Stimulated activated CD8-positive, alpha-beta memory T cell treated with anti-CD3 and anti-CD28 coated beads, Interleukin-2, amount 100 ng/mL, for 48 hours (primary cell): ENCODE results near the gene CORO2B.

Experiments
- DNase-seq, 2 donors: peaks; one replicate each; pipeline ENCODE4 v3.0.0-alpha.2; 2020; ENCODE audit warnings: low read depth in 2 of 2

The CORO2B gene

DNA sequence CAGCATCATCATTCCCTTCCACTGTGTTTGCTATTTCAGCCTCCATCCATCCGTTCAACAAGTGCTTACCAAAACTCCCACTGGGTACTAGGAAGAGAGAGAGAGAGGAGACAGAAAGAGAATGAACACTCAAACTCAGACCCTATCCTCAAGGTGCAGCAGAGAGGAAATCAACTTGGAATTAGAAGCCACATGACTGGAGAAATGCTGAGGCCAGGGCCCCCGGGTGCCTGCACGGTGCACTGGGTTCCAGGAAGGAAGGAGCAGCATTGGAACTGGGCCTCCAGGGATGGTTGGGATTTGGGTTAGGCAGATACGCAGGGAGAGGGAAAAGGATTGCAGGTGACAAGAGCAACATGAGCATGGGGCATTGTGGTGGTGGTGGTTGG, 30.0 kb downstream of the CORO2B start:
- DNase-seq: no peak

DNA sequence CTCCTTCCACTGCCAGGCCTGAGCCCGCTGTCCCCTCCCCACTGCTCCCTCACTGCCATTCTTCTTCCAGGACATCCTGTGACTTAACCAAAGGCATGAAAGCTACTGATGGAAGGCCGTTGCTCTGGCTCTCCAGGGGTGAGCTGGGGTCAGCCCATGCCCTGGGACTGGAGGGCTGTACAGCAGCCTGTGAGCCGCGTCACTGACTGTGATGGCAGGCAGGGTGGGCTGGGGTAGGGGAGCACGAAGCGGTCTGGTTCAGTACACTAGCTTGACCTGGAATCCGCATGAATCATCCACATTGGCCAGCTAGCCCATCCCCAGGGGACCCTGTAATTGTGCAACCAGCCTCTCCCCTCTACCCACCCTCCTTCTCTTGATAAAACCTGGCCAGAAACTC, 30.8 kb downstream of the CORO2B start:
- DNase-seq: no peak

DNA sequence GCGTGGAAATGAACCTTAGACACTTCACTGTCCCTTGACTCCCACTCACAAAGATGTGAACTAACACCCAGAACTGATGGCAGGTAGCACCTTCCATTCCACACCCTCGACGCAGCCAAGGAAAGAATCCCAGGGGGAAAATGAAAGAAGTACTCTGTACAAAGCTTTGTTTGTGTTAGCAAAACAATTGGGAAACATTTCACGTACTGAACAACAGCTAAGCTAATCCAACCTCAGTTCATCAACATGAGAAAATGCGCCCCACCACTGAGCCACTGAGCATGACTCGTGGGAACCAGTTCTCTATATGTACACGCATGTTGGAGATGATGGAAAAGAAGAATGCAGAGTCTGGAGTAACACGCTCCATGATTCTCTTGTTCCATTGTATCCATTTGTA, 32.0 kb downstream of the CORO2B start:
- DNase-seq: no peak

DNA sequence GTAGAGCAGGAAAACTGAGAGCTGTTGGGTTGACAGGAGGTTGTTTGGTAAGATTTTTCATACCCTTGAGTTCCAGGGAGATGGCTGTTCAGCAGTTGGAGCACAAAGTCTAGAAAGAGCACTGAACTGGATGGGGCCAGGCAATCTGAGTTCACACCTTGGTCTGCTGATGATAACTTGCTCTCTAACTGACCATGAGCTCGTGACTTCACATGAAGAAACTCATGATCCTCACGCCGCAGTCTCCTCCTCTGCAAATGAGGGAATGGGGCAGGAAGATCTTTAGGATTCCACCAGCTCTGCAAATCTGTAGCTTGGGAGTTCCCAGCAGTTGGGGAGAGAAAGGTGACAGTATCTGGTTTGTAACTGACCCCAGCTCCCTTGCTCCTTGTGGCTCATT, 33.7 kb downstream of the CORO2B start:
- no peak for DNase-seq

DNA sequence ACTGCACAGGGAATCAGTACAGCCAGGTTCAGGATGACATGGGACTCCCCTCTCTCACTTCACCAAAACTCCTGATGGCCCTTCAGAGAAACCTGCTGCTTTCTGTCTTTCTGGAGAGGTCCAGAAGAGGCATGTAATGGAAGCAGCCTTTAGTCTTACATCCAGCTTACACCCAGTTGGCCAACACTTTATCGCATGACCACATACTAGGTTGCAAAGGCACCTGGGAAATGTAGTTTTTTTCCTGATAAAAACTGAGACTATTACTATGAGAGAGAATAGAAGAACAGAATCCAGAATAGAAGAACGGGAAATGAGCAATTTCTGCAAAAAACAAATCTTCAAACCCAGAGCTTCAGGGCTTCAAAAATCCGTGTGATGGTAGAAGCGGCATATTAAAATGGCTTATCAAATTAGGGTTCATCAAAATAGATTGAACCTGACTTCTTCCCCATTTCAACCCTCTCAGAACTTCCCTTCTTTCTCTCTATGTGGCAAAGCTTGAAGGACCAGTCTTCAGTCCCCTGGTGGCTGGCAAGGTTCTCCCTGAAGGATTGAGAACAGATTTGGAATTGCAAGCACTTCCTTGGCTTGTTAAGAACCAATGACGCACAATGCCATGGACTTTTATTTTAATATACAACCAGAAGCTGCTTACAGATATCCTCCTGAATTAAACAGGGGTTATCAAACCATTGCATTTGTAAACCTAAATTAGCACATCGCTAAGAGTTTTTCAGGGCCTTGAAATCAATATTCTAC, 34.4 kb downstream of the CORO2B start:
- DNase-seq: no peak

DNA sequence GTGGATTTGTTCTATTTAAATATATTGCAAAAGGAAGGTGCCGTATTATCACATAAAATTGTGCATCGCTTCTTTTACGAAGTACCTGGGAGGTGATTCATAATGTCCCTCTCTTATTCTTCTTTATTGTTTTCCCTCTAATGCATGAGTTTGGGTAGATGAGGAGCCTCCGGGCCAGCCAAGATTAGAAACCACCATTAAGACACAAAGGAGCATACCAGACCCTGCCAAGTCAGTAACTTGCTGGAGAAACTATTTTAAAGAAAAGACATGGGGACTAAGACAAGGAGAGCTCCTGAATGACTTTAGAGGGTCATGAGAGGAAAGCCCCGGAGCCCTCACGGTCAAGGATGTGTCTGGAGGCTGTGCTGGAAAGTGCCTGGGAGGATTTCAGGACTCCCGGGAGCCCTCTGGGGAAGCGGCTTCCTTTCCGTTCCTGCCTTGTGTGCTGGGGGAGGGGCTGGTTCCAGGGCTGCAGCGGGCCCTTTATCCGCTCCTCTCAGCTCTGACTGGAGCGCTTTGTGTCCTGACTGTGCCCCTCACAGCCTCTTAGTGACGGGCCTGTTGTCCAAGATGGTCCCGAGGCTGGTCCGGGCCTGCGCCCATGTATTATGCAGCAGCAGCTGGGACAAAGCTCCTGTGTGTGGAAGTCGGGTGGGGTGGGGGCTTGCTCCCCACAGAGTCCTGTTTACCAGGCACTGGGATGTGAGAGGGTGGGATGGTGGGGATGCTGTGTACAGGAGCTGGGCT, 35.7 kb downstream of the CORO2B start:
- DNase-seq: no peak

DNA sequence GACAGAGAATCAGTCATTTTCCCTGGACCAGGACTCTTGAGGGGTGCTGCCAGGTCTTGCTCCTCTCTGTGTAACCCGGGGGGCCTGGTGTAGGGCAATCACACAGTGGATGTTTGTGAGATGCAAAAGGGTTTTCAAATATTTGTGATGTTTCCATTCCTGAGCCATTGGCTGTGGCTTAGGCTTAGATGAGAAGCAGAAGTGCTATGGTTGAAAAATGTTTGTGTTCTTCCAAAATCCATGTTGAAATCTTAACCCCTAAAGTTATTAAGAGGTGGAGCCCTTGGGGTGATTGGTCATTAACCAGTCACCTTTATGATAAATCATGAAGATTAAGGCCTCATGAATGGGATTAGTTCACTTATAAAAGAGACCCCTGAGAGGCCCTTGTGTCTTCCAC, 36.5 kb downstream of the CORO2B start:
- DNase-seq: no peak

DNA sequence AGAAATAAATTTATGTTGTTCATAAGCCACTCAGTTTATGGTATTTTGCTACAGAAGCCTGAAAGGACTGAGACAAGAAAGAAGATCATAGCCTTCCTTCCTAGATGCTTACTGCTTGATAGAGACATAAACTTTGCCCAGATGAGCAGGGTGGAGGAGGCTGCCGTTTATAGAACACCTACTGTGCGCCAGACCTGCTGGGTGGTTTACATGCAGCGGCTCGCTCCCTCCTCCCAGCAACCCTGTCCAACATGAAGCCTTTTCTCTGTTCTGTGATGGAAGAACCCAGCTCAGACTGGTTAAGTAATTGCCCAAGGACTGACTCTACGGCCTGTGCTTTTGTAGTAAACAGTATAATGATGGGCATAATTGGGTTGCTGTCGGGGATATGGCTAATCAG, 37.0 kb downstream of the CORO2B start:
- no peak for DNase-seq

DNA sequence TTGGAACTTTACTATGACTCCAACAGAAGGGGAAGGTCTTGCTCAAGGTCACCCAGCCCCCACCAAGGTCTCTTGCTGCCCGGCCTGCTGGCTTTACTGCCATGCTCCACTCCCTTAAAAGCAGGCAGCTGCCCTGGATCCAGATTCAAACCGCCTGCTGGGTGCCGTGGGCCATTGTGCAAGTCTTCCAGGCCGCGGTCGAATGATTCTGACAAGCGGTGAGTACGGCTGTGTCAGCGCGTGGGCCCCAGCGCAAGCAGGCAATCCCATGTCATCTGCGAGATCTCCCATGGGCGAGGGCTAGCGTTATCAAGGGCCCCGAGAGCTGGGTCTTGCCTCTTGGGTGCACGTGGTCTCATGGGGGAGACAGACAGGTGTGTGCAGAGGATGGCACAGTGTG, 37.6 kb downstream of the CORO2B start:
- DNase-seq: no peak

DNA sequence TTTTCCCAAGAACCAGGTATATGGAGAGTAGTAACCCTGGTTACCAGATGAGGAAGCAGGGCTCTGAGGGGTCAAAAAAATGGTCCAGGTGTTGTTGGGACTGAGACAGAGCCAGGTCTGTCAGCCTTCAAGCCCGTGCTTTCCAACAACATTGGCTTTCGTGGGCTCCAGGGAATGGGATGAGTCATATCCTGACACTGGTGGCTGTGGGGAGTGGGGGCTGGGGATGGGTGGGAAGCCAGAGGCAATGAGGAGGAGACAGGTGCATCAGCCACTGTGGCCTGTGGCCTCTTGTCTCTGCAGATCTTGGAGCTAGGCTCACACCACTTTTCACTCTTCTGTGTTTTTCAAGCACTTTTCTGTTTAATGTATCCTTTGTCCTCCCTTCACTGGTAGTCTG, 38.2 kb downstream of the CORO2B start:
- DNase-seq: no peak

DNA sequence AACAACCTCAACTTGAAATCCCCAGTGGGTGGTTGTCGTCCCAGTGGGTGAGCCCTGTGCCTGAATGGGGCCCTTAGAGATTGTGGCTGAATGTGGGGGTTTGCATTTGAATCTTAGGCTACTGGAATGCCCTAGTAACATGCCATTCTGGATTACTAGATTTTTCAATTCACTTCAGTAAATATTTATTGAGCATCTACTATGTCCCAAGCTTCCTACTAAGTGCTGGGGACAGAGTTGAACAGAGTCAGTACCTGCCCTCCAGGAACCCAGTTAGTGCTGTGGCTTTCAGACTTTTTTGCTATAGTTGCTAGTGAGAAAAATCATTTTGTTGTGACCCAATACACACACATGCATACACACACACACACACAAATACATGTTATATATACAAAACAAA, 39.0 kb downstream of the CORO2B start:
- no peak for DNase-seq

DNA sequence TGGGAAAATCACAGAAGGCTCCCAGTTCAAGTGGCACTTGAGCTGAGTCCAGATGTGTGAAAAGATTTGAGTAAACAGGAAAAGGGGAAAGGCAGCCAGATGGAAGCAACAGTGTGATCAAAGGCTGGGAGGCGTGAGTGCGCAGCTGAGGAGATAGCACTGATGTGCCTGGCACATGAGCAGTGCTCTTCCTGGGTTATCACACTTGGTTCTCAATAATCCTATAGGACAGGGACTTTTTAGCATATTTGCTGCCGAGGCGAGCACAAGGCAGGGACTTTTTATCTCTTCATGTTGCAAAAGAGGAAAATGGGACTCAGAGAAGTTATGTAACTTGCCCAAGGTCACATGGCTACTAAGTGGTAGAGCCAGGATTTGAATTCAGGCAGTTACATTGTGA, 39.6 kb downstream of the CORO2B start:
- DNase-seq: no peak

DNA sequence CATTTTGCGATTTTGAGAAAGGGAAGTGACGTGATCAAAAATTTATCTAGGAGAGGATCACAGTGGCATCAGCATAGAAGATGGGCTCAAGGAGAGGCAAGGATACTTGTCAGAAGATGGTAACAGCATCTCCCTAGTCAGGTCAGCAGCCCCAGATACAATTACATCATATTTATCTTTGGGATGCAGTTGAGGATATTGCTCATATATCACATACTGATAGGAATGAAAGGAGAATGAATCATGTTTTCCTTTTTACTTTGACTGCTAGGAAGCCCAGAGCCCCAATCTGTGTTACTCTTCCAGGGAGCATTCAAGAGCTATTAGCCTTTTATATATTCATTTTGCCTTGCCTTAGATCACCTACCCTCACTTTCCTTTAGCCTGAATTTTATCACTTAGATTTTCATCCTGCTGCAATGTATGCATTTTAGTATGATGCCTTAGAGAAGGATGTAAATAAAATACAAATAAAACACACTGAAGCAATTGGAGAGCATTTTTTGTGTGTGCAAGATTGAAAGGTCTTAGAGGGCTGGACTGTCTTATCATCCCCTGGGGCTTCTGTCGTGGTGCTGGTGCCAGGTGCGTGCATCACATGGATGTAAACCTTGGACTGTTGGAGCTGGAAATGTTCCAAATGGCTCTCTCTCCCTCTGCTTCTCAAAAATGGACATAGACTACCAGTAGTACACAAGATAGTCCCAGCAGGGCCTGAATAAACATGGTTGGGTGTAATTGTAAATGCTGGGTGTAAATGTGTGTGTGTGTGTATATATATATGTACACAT, 40.3 kb downstream of the CORO2B start:
- DNase-seq: no peak

DNA sequence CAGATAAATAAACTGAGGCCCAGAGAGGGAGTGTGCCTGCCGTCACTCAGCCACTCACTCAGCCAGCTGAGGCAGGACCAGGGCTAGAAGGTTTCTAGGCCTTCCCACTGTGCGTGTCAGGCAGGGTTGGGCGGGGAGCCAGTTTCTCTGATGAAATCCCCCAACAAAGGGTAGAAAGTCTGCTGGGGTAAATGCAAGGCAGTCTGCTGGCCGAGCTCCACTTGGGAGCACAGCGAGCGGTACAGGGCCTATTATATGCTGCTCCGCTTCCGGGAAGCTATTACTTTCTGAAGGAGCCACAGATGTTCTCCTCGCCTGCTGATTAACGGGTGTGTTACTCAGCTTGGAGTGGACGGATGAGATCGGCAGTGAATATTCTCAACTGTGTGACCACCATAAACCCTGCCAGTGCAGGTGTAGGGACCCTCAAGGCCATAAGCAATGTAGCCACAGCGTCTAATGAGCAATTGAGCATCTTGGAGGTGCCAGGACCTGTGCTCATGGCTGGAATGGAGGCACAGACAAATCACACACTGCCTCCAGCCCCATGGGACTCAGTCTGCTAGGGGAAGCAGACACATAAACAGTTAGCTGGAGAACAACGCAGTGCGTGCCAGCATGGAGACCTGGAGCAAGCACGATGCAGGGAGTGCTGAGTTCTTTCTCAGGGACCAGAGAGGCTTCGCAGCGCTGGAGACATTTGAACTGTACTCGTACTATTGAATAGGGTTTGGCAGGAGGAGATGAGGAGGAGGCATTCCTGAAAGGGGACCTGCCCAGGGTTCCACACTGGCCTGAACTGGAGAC, 42.1 kb downstream of the CORO2B start:
- no peak for DNase-seq

DNA sequence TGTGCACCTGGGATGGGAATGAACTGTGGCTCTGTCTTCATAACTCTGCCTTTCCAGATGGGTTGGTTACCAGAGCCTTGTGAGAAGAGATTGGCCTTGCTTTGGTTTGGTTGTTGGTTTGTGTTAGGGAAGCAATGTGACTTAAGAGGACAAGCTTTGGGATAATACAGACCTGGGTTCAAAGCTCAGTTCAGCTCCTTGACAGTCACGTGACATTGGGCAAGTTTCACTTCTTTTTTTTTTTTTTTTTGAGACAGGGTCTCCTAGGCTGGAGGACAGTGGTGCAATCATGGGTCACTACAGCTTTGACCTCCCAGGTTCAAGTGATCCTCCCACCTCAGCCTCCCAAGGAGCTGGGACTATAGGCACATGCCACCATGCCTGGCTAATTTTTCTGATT, 42.7 kb downstream of the CORO2B start:
- no peak for DNase-seq

DNA sequence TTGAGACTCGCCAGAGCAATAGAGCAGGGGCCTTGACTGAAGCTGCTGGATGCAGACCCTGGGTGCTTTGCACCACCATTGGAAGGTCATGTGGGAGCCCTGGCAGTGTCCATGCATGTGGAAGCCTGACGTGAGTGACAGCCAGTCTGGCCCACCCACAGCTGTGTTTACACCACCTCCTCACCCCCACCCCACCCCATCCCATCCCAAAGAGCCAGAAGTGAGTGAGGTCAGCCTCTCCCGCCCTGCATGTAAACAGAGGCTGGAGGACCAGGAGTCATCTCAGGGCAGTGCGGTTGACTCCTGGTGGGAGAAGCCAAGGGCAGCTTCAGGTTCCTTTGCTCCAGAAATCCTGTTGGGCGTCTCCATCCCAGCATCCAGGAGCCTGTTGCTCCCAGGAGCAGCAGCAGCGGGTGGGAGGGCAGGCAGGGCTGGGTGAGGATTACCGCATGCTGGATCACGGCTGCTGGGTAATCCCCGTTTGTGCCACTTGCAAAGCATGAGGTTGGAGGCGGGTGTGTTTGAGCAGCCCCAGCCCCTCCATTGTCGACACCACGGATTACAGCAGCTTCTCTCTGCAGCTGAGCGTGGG, 44.6 kb downstream of the CORO2B start:
- no peak for DNase-seq

DNA sequence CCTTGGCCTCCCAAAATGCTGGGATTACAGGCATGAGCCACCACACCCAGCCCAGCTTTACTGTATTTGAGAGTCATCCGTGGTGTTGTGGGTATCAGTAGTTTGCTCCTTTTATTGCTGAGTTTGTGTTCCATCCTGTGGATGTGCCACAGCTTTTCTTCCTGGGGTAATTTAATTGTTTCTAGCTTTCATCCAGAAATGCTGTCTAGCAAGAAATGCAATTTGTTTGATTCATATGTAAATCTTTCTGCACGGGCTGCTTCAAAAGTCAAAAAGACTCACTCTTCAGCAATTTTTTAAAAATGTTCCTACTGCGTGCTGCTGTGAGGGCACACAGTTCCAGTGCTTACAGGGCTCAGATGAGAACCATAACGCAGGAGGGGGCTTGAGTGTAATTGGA, 47.1 kb downstream of the CORO2B start:
- no peak for DNase-seq

DNA sequence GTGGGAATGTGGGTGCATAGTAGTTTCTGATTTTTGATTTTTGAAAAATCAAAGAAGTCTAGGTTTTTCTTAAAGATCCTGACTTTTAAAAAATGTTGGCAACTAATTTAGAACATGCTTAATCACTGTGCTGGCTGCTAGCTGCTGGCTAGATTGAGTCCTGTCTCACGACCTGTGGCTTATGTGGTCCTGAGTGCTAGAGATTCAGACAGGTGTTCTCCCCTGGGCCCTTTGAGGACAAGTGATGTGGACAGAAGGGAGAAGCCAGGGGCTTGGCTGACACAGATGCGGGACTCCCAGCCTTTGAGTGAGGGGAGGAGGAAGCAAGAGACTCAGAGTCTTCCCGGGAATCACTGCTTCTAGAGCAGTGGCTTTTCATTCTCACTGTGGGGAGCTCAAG, 47.5 kb downstream of the CORO2B start:
- no peak for DNase-seq

DNA sequence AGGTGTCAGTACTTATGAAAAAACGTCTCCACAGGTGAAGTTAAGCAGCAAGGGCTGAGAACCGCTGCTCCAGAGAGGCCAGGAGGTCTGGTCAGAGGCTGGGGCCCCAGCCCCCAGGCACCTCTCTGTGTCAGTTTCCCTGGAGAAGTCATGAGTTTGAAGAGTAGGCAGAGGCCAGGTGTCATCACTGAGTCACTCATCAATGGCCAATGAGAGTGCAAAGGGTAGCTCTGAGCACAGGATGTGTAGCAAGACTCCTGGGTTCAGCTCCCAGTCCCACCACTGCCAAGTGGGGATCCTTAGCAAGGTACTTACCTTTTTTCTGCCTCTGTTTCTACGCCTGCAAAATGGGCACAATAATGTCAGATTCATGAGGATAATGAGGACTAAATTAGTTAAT, 47.9 kb downstream of the CORO2B start:
- DNase-seq: no peak

DNA sequence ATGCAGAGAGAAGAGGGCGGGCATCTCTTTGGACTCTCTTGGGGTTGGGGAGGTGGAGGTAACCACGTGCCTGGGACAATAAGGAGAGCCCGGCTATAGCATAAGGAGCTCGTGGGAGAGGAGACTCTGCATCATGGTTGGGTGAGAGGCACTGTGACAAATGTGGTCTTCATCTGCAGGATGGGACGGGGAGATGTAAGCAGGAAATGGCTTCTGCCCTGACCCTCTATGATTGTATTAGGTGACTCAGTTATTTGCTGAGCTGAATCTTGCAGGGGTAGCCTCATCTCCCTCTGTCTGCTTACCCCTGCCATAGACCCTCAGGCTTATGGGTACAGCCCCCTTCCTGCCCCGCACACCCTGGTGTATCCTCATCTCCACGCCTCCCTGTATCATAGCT, 48.7 kb downstream of the CORO2B start:
- no peak for DNase-seq

DNA sequence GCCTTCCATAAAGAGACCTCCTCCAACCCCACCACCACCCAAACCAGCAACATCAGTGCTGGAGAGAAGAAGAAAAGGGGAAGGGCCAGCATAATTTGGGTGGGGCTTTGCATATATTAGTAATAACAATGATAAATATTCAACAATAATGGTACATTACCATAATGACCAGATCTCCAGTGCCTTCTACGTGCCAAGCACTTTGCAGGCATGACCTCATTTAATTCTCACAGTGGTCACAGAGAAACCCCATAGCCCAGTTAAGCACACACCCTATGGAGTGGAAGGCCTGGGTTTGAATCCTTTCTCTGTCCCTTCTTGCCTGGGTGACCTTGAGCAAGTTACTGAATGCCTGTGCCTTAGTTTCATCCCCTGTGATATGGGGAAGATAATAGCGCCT, 49.2 kb downstream of the CORO2B start:
- no peak for DNase-seq
